Esophagus squamous epithelium (tissue), 5 donors: Measurements from ENCODE around the gene CASP14. TPM values are rescaled to one million over a fixed set of nuclear protein-coding genes. Genes with fewer than 3 reads are reported as not detected.

Source experiments
- DNase-seq: peaks from one replicate; lab custom pipeline; 2025; lab: John Stamatoyannopoulos, UW
- H3K27ac ChIP-seq, 4 donors: fragments of 200-600 bp; sonication (generic); one replicate each; pipeline ENCODE4 v1.5.1; 2016 to 2019; ENCODE audit warnings: mild to moderate bottlenecking in 1 of 4
- H3K27me3 ChIP-seq, 4 donors: fragments of 200-600 bp; sonication (generic); 1 replicate in 3 of 4; 2 replicates in 1 of 4; pipeline versions ENCODE4 v1.5.1 to v1.6.0; 2017 to 2021; ENCODE audit warnings: antibody characterized with exemption in 1 of 4
- H3K36me3 ChIP-seq, 3 donors: fragments of 200-600 bp; sonication (generic); one replicate each; pipeline ENCODE4 v1.5.1; 2016 to 2019
- H3K4me1 ChIP-seq, 3 donors: fragments of 200-600 bp; sonication (generic); one replicate each; pipeline ENCODE4 v1.5.1; 2017 to 2019
- H3K4me3 ChIP-seq, 4 donors: fragments of 200-600 bp; sonication (generic); 1 replicate in 3 of 4; 2 replicates in 1 of 4; pipeline ENCODE4 v1.5.1; 2016 to 2019; ENCODE audit warnings: mild to moderate bottlenecking in 2 of 4, moderate library complexity in 1 of 4
- H3K9me3 ChIP-seq, 3 donors: fragments of 200-600 bp; sonication (generic); one replicate each; pipeline ENCODE4 v1.5.1; 2016 to 2019
- POLR2A ChIP-seq, 4 donors: fragments of 450-650 bp; IDR thresholded peaks; one replicate each; pipeline ENCODE4 v1.6.1; 2017; ENCODE audit warnings: antibody characterized with exemption in 4 of 4, mild to moderate bottlenecking in 4 of 4, moderate library complexity in 3 of 4
- WGBS, 2 donors: methylation state at CpG; one replicate each; pipeline ENCODE4 v1.1.5; 2018; 5-methylcytosine and 5-hydroxymethylcytosine counted together
- intact Hi-C: fragments of 100-400 bp; cut with DNase I; formaldehyde crosslinking; loops from one replicate; pipeline ENCODE4 v1.15.0; 2022
- total RNA-seq, 4 donors: library from RNA; depleted of rRNA; stranded (reverse); fragments of >200 nt; gene quantifications; one replicate each; pipeline ENCODE4 v1.1.0, GENCODE V29; 2016
- TF ChIP-seq, protein P1 (sequence below), 6 experiments: fragments of 450-650 bp in 4 of 6; fragments of 200-600 bp in 2 of 6; sonication (generic) in 2 of 6; IDR thresholded peaks; one replicate each; pipeline ENCODE4 v1.5.1; 2016 to 2019; ENCODE audit warnings: antibody characterized with exemption in 6 of 6, mild to moderate bottlenecking in 4 of 6, moderate library complexity in 4 of 6
- donor health status: DM: yes; HTN: yes; CAD: no.

The CASP14 gene
- total RNA-seq, 4 donors from 2014 or later = 0.42 to 0.44 TPM; not detected in 2

DNA sequence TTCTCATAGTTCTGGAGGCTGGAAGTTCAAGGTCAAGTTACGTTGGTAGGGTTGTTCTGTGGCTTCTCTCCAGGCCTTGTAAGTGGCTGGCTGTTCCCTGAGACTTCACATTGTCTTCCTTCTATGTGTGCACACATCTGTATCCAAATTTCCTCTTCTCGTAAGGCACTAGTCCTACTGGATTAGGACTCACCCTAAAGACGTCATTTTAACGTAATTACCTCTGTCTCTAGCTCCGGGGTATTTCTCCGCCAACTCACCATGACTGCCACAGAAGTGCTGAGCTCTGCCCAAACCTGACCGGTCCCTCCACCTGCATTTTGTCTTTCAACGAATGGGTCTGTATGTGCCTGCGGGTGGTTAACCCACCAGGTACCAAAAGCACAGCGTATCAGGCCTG is 49.2 kb downstream of the CASP14 start:
- H3K27me3 ChIP-seq = no peaks in the 10 kb centered on the region
- no peaks in the 10 kb centered on the region for H3K36me3 ChIP-seq
- intact Hi-C loops = no loop called here
- TF ChIP-seq, protein P1, sequence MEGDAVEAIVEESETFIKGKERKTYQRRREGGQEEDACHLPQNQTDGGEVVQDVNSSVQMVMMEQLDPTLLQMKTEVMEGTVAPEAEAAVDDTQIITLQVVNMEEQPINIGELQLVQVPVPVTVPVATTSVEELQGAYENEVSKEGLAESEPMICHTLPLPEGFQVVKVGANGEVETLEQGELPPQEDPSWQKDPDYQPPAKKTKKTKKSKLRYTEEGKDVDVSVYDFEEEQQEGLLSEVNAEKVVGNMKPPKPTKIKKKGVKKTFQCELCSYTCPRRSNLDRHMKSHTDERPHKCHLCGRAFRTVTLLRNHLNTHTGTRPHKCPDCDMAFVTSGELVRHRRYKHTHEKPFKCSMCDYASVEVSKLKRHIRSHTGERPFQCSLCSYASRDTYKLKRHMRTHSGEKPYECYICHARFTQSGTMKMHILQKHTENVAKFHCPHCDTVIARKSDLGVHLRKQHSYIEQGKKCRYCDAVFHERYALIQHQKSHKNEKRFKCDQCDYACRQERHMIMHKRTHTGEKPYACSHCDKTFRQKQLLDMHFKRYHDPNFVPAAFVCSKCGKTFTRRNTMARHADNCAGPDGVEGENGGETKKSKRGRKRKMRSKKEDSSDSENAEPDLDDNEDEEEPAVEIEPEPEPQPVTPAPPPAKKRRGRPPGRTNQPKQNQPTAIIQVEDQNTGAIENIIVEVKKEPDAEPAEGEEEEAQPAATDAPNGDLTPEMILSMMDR (IDR thresholded peaks at IDR 0.05) = no peak
- TF ChIP-seq POLR2A (IDR thresholded peaks at IDR 0.05) = no peak
- no peak overlapping the region for H3K4me3 ChIP-seq
- H3K9me3 ChIP-seq = peaks cover 0 to 5% (median 0%) of the 10 kb centered on the region in 3 donors
- H3K4me1 ChIP-seq = peaks cover 0 to 14% (median 0%) of the 10 kb centered on the region in 3 donors
- WGBS, 2 donors = 62% methylated on average over 7 to 9 of the region's 10 CpGs
- H3K27ac ChIP-seq = peak overlapping the region; percentile 65 to 79 (median 73)
- no peak for DNase-seq

- 34 to 46% methylated on average over 3 of the region's 3 CpGs for WGBS, 2 donors
- H3K36me3 ChIP-seq = no peaks in the 10 kb centered on the region
- H3K4me3 ChIP-seq = no peak overlapping the region
- H3K4me1 ChIP-seq = peaks cover 0 to 14% (median 0%) of the 10 kb centered on the region in 3 donors
- DNase-seq = no peak
- intact Hi-C loops = no loop called here
- H3K27me3 ChIP-seq = no peaks in the 10 kb centered on the region
- peak overlapping the region; percentile 43 to 79 (median 70) for H3K27ac ChIP-seq
- H3K9me3 ChIP-seq = peaks cover 0 to 11% (median 2%) of the 10 kb centered on the region in 3 donors
- TF ChIP-seq, protein P1 (IDR thresholded peaks at IDR 0.05) = no peak
- TF ChIP-seq POLR2A (IDR thresholded peaks at IDR 0.05) = no peak
Measured at GRCh38 chr19:15099017-15099582, 49.8 kb downstream of the CASP14 start.

- Histone ChIP-seq H3K4me1 (peaks cover 2 to 17% (median 4%) of the 10 kb centered on the region in 3 donors), H3K9me3 (peaks cover 0 to 17% (median 6%) of the 10 kb centered on the region in 3 donors), H3K27ac (no peak overlapping the region), H3K36me3 (no peaks in the 10 kb centered on the region), H3K27me3 (no peaks in the 10 kb centered on the region), H3K4me3 (no peak overlapping the region)
- 47 to 65% methylated on average over 2 to 3 of the region's 3 CpGs for WGBS, 2 donors
- intact Hi-C loops = loop anchor here (10.0 kb wide), 1 partner anchor 143 kb away; no protein-coding TSS in a partner anchor
- TF ChIP-seq POLR2A (IDR thresholded peaks at IDR 0.05) = no peak
- TF ChIP-seq, protein P1 (IDR thresholded peaks at IDR 0.05) = peak in 5 of 6 experiments; percentile 49 to 81 (median 66)
- no peak for DNase-seq
Measured at GRCh38 chr19:15101479-15102082, 52.3 kb downstream of the CASP14 start.

DNA sequence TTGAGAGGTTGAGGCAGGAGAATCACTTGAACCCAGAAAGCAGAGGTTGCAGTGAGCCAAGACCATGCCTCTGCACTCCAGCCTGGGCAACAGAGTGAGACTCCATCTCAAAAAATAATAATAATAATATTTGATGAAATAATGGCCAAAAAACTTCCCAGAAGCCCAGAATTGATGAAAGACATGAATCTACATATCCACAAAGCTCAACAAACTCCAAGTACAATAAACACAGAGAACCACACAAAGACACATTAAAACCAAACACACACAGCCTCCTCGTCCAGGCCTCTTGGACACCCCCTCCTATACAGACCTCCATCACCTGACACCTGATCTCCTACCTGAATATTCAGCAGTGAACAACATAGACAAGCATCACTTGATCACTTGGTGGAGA is 54.7 kb downstream of the CASP14 start:
- H3K4me1 ChIP-seq = peaks cover 8 to 30% (median 15%) of the 10 kb centered on the region in 3 donors
- intact Hi-C loops = loop anchor here (10.0 kb wide), 1 partner anchor 141 kb away; no protein-coding TSS in a partner anchor
- H3K27ac ChIP-seq = no peak overlapping the region
- H3K4me3 ChIP-seq = no peak overlapping the region
- peaks cover 0 to under 1% (median 0%) of the 10 kb centered on the region in 3 donors for H3K36me3 ChIP-seq
- DNase-seq = no peak
- peaks cover 0 to 8% (median 0%) of the 10 kb centered on the region in 4 donors for H3K27me3 ChIP-seq
- 63 to 83% methylated on average over 1 of the region's 1 CpG for WGBS, 2 donors
- TF ChIP-seq, protein P1 (IDR thresholded peaks at IDR 0.05) = no peak
- TF ChIP-seq POLR2A (IDR thresholded peaks at IDR 0.05) = no peak
- peaks cover 0 to 17% (median 6%) of the 10 kb centered on the region in 3 donors for H3K9me3 ChIP-seq

GRCh38 chr19:15104411-15104810 is 55.1 kb downstream of the CASP14 start:
- 54 to 60% methylated on average over 1 of the region's 1 CpG for WGBS, 2 donors
- no peak overlapping the region for H3K4me3 ChIP-seq
- H3K9me3 ChIP-seq = peaks cover 0 to 17% (median 6%) of the 10 kb centered on the region in 3 donors
- H3K36me3 ChIP-seq = peaks cover 0 to 5% (median 0%) of the 10 kb centered on the region in 3 donors
- H3K27ac ChIP-seq = no peak overlapping the region
- peaks cover 0 to 8% (median 0%) of the 10 kb centered on the region in 4 donors for H3K27me3 ChIP-seq
- H3K4me1 ChIP-seq = peaks cover 8 to 30% (median 15%) of the 10 kb centered on the region in 3 donors
- TF ChIP-seq, protein P1 (IDR thresholded peaks at IDR 0.05) = no peak
- no peak for TF ChIP-seq POLR2A (IDR thresholded peaks at IDR 0.05)
- intact Hi-C loops = loop anchor here (10.0 kb wide), 1 partner anchor 140 kb away; no protein-coding TSS in a partner anchor
- no peak for DNase-seq
